ENCODE data around the gene TCHHL1.
"Not testable (repeated sequence)": the region's sequence is repeated elsewhere in the genome, so short reads cannot be mapped to it uniquely, and the experiment has no call there.

Gene TCHHL1

GRCh38 chr1:152096931-152097330 is 8.1 kb upstream of the TCHHL1 start:
- DNase-seq (ENCODE audit: insufficient read length, low spot score) (no peak), FAIRE-seq (no peak)

- DNase-seq (ENCODE audit: insufficient read length, low spot score) (no peak), FAIRE-seq (no peak)
Observed at GRCh38 chr1:152086760-152087159, 2.1 kb downstream of the TCHHL1 start.

DNA sequence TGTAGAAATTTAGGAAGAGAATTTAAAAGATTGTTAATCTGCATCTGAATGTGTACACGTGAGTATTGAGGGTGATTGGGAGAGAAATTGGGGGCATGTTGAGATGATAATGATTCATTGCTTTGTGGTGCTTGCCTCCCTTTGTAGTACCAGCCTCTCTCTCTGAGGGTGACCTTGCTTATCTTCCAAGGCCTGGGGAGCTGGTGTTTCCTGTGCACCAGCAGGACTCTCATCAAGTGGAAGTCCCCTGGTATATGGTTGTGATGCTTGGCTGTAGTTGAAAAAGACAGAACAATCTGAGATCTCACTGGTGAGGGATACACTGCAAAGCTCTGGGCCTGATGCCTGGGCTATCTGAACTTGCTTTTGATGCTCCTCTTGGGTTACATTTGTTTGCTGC is 4.0 kb downstream of the TCHHL1 start:
- no peak for DNase-seq (ENCODE audit: insufficient read length, low spot score)
- no peak for FAIRE-seq

- DNase-seq (ENCODE audit: insufficient read length, low spot score); FAIRE-seq: not testable (repeated sequence)
Observed at GRCh38 chr1:152081026-152081425, 7.8 kb downstream of the TCHHL1 start.

GRCh38 chr1:152080494-152080893 is 8.4 kb downstream of the TCHHL1 start:
- not testable (repeated sequence) for DNase-seq (ENCODE audit: insufficient read length, low spot score); FAIRE-seq

DNA sequence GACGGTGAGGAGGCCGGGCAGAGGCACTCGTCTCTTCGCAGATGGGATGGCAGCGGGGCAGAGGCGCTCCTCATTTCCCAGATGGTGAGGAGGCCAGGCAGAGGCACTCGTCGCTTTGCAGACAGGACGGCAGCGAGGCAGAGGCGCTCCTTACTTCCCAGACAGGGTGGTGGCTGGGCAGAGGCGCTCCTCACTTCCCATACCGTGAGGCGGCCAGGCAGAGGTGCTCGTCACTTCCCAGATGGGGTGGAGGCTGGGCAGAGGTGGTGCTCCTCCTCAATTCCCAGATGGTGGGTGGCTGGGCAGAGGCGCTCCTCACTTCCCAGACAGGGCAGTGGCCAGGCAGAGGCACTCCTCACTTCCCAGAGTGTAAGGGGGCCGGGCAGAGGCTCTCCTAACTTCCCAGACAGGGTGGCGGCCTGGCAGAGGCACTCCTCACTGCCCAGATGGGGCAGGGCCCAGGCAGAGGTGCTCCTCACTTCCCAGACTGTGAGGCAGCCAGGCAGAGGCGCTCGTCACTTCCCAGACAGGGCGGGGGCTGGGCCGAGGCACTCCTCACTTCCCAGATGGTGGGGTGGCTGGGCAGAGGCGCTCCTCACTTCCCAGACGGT is 9.9 kb downstream of the TCHHL1 start:
- DNase-seq (ENCODE audit: insufficient read length, low spot score) (no peak), FAIRE-seq (no peak)

DNA sequence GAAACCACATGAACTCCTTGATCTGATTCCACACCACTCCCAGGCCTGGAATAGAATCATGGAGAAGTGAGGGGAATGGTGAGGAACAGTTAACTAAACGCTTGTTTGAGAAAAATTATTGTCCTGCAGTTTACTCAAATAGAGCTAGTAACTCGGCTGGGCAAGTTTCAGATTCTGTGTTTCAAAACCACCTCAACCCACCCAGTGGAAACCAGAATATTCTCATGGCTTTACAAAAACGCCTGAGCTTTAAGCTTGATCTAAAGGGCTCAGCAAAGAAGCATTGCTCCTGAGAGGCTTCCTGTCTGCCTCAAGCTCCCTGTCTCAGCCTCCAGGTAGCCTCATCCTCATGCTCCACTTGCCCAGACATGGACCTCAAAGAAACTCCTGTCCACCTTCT is 16.6 kb downstream of the TCHHL1 start:
- no peak for FAIRE-seq

DNA sequence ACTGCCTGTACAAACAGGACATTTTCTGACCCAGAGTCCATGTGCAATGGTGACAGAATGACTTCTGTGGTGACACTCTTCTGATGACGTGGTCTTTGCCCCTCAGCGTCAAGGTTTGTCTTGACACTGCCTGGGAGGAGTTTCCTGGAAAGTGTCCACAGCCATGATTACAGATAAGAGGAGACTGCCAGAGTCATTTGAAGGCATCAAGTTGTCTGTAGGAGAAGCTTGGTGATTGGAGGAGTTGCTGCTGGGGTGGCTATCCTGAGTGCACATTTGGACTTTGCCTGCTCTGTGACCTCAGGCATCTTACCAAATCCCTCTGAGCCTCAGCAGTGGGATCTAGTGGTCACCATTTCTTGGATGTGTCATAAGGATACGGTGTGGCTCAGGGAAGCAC is 17.7 kb downstream of the TCHHL1 start:
- DNase-seq (ENCODE audit: insufficient read length, low spot score): no peak
- FAIRE-seq: no peak

More for the DNA sequence above, 16.6 kb downstream of the TCHHL1 start:
- DNase-seq (ENCODE audit: insufficient read length, low spot score): no peak

DNA sequence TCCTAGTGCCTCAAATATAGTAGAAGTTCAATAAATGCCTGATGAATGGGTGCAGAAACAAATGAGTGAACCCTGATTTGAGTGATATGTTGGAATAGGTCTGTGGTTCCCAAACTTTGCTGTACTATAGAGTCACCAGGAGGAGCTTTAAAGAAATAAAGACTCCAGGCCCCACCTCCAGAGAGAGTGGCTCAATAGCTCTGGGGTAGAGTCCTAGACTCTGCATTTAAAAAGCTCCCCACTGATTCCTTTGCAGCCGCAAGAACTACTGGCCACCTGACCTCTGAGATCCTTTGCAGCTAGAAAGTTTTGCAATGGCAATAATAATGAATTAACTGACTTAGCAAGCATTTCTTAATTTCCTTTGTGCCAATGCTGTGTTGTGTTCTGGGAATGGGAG is 20.9 kb downstream of the TCHHL1 start:
- FAIRE-seq: no peak
- DNase-seq (ENCODE audit: insufficient read length, low spot score): no peak

- FAIRE-seq: no peak
- DNase-seq (ENCODE audit: insufficient read length, low spot score): no peak
Observed at GRCh38 chr1:152067150-152067549, 21.7 kb downstream of the TCHHL1 start.

- no peak for FAIRE-seq
- DNase-seq (ENCODE audit: insufficient read length, low spot score): no peak
Observed at GRCh38 chr1:152061952-152062351, 26.9 kb downstream of the TCHHL1 start.

DNA sequence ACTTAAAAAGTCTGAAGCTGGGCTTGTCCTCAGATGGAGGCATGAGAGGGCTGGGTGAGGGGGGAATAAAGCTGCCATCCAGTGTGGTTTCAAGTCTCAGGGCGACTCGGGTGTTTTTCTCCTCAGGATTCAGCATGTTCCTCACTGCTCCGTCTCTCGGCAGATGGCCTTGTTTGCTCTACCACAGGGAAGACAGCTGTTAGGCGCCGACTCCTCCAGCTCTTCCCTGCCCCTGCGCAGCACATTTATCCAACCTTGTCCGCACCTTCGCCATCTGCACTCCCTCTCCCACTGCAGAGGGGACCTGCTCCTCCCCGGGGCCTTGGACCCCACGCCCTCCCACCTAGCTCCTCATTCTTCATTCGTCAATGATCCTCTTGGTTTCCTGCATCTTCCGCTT is 35.5 kb downstream of the TCHHL1 start:
- no peak for FAIRE-seq

DNA sequence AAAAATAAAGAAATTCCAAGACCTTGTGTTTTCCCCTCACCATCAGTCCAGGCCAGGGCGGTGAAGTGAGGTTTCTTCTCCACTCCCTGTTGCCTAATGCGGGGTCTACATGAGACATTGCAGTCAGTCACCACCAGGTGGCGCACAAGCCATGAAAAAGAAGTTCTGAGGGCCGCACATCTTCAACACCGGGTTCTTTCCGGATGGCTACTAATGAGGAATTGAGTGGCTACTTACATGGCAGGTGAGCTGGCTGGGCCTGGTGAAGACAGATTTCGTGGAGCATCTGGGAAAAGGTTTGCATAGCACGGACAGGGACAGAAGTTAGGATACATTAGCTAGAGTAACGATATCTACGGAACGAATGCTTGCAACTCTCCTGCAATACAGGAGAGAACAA is 36.3 kb downstream of the TCHHL1 start:
- FAIRE-seq: no peak

More for the DNA sequence above, 35.5 kb downstream of the TCHHL1 start:
- DNase-seq (ENCODE audit: insufficient read length, low spot score): no peak

DNA sequence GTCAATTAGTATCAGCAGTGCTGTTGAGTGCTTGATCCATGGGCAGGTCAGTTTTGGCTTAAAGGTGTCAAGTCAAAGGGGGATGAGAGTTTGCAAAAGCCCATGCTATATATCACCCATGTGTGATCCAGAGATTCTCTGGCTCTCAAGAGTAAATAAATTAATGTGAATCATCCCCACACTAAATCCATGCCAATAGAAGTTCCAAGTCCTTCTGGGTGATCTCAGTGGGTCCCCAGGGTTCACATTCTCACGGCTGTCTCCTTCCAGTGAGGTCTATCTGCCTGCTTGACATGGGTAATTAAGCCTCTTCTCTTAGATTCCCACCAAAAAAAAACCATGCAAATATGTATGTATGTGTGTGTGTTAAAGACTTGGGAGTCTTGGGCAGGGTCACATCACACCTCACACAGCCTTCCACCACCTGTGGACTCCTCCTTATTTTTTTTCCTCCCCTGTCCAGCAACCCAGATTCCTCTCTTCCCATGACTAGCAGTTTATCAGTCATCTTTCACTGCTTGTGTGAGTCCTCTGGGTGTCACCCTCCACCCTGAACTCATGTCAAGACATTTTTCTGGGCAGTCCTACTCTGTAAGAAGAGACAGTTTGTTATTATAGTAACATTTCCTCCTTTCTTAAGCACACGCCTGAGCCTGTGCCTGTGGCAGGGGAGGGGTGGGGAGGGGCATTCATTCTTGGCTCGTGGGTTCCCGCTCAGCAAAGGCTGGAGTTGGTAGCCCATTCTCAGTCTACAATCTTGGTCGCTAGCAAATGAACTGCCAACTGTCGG is 37.8 kb downstream of the TCHHL1 start:
- FAIRE-seq (no peak), DNase-seq (ENCODE audit: insufficient read length, low spot score) (no peak)

More for the DNA sequence above, 36.3 kb downstream of the TCHHL1 start:
- DNase-seq (ENCODE audit: insufficient read length, low spot score): peak; percentile 67

GRCh38 chr1:152049291-152050083 is 39.4 kb downstream of the TCHHL1 start:
- no peak for DNase-seq (ENCODE audit: insufficient read length, low spot score)
- no peak for FAIRE-seq

GRCh38 chr1:152048416-152049009 is 40.4 kb downstream of the TCHHL1 start:
- no peak for FAIRE-seq
- DNase-seq (ENCODE audit: insufficient read length, low spot score): peak; percentile 64

- peak; percentile 84 for DNase-seq (ENCODE audit: insufficient read length, low spot score)
- FAIRE-seq: no peak
Observed at GRCh38 chr1:152047730-152048415, 41.0 kb downstream of the TCHHL1 start.

DNA sequence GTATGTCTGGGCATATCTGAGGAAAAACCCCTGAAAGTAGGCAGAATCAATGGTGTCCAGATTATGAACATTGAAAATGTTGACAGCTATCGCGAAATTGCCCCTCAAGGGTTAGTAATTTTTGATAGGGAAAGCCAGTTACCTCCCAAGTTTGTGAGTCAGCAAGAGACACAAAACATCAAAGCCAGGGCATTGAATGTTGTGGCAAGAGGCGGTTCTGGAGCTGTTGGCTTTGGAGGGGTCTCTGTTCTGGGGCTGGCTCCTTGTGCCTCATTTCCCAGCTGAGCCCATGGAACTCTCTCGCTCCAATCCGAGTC is 41.5 kb downstream of the TCHHL1 start:
- FAIRE-seq (no peak), DNase-seq (ENCODE audit: insufficient read length, low spot score) (no peak)

GRCh38 chr1:152044386-152044785 is 44.5 kb downstream of the TCHHL1 start:
- DNase-seq (ENCODE audit: insufficient read length, low spot score) (no peak), FAIRE-seq (no peak)

GRCh38 chr1:152043870-152044269 is 45.0 kb downstream of the TCHHL1 start:
- DNase-seq (ENCODE audit: insufficient read length, low spot score) (no peak), FAIRE-seq (no peak)

- FAIRE-seq (no peak), DNase-seq (ENCODE audit: insufficient read length, low spot score) (no peak)
Observed at GRCh38 chr1:152042030-152042429, 46.8 kb downstream of the TCHHL1 start.

Measured in HTR-8/SVneo (cell line).